ENCODE results near the gene PIK3C2G.

The PIK3C2G gene

DNA sequence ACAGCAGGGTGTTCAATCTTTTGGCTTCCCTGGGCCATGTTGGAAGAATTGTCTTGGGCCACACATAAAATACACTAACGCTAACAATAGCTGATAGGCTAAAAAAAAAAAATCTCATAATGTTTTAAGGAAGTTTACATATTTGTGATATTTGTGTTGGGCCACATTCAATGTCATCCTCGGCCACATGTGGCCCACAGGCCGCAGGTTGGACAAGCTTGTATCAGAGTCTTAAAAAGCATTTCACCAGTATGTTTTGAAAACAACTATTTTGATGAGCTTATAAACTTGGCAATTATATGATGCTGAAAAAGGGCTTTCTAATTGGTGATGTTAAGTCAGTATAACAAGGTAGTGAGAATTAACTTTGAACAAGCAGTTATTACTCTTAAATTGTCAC, 78.9 kb downstream of the PIK3C2G start:
- no peak for DNase-seq (ENCODE audit: low read depth in 2 of 2)

DNA sequence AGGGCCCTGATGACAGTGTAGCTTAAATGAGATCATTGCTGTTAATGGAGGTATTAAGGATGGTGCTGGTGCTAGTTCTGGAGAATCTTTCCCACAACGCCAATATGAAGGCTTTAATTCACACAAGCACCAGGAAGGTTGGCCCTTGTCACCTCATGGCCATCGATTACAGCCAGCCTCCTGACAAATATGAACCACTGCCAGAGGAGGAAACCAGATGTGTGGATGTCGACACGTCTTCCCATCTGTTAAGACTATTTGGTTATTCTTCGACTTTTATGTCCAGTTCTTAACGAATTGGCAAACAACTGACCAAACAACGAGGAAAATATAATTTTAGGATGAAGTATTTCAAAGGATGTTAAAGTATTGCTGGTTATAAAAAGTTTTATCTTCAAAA, 79.5 kb downstream of the PIK3C2G start:
- no peak for DNase-seq (ENCODE audit: low read depth in 2 of 2)

DNA sequence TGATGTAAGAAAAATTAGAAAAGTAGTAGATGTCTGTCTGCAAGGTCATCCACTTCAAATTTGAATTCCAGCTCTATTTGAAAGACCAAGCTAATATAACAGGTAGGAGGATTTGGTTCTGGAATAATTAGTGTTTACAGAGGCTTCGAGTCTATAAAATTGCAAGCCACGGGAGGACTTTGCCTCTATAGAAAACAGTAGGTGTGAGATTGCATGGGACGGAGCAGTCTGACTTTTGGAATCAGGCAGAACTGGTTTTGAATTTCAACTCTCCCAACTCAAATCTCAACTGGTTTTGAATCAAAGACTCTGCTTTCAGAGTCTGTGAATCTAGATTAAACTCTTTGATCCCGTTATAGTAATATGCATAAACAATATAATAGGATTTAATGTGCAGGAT, 82.4 kb downstream of the PIK3C2G start:
- no peak for DNase-seq (ENCODE audit: low read depth in 2 of 2)

DNA sequence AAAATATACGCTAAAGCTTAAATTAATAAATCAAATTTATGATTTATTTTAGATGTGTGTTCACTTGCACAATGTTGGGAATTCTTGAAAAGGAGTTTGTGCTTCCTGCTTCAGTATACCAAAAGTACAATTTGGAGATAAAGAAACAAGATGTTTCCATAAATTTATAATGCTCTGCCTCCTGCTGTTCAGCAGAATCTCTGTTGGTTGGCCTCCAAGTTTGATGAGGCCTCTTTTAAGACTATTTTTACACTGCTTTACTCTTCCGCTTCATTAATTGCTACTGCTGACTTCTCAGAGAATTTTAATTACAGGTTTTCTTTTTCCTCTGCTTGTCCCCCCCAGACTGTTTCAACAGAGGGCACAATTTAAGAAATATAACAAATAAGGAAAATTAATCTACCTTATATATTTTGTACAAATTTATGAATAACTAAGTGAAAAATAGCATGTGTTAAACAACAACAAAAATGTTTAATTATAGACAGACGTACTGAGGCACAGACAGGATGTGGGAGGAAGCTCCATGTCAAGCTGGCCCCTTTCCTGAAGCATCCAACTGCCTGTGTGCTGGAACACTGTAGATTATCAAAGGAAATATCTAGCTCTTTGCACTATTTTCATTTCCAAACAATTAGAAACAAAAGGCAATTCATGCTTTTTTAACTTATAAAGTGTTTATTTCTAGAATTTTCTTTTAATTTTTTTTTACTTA, 83.9 kb downstream of the PIK3C2G start:
- no peak for DNase-seq (ENCODE audit: low read depth in 2 of 2)

DNA sequence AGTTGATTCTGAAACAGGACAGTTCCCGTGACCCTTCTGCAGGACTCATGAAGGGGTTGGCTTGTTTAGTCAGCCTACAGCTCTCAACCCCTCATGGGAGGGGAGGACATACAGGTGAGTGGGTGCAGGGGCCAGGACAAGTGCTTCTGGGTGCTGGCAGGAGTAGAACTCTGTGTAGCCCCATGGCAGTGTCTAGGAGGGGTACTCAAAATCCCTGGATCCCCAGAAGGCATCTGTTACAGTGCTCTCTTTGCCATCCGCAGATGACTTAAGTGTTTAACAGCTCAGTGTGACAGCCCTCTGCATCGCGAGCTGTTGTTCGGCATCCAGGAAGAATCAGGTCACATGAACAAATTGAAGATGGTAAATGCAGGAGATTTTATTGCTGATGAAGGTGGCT, 91.0 kb downstream of the PIK3C2G start:
- DNase-seq (ENCODE audit: low read depth in 2 of 2): no peak

DNA sequence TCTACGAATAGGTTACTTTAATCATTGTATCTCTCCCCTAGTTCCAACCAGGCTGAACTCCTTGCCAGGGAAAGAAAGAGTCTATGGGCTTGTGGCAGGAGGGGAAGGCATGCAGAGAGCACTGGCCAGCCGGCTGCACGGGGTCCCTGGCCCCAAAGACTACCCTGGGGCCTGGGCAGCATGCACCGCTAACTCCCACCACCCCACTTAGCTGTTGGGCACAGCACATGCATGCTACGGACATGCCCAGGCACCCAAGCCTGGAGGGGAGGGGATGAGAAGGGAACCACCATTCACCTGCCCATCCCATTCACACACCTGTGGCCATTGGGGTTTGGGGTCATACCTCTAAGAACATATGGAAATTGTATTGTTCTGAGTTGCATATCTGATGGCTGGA, 94.1 kb downstream of the PIK3C2G start:
- DNase-seq (ENCODE audit: low read depth in 2 of 2): no peak

DNA sequence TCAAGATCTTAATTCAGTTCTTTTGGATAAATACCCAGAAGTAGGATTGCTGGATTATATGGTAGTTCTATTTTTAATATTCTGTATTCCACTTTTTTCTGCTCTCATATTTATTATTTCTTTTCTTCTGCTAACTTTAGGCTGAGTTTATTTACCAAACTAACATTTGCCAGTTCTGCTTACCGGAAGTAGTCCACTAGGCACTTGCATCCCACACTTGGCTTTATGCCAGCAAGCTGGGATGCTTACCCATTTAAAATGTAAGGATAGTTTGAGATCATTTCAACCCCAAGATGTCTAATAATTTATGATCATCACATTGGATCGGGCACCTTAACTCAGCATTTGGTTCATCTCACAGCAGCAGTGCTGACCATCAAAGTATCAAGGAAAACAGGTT, 96.8 kb downstream of the PIK3C2G start:
- DNase-seq (ENCODE audit: low read depth in 2 of 2): no peak

DNA sequence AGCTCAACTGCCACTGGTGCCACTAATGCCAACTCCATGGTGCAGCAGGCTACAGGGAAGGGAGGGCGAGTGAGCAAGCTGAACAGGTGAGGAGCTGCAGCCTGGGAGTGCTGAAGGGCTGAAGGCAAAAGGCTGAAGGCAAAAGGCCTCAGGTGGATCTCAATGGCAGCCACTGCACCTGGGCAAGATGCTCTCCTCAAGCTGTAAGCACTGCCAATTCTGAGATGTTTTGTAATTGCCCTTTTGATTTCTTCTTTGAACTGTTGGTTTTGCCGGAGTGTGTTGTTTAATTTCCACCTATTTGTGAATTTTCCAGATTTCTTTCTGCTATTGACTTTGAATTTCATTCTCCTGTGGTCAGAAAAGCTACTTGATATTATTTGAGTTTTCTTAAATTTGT, 97.6 kb downstream of the PIK3C2G start:
- DNase-seq (ENCODE audit: low read depth in 2 of 2): no peak

DNA sequence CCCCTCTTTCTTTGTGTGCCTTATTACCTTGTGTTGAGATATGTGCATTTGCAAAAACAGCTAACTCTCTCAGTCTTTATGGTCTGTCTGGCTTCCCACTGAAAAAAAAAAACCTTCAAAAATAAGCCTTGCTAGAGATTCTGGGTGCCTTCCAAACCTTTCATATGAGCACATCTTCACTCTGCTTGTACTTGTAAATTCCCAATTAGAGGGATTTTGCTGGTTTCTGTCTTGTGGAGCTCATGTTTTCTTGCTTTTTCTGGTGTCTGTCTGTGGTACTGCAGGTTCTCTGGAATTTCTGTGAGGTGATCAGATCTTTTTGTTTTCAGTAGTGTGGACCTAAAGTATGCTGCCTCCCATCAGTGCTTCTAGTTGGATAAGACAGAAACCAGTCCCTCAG, 100.1 kb downstream of the PIK3C2G start:
- no peak for DNase-seq (ENCODE audit: low read depth in 2 of 2)

DNA sequence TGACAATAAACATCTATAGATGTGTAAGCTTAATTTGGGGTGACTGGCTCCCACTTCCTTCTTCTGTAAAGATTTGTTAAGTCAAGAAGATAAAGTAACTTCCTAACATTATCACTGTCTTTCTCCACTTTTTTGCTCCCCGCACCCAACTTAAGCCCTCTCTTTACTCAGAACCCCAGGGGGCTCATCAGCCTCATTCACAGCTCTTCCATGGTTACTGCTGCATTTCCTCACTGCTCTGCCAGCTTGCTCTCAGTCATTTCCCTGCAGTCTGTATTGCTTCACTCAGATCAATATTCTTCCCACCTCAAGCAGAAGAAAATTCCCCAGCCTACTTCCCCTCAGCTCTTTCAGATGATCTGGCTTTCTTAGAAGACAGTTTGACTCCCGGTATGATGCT, 102.0 kb downstream of the PIK3C2G start:
- no peak for DNase-seq (ENCODE audit: low read depth in 2 of 2)

DNA sequence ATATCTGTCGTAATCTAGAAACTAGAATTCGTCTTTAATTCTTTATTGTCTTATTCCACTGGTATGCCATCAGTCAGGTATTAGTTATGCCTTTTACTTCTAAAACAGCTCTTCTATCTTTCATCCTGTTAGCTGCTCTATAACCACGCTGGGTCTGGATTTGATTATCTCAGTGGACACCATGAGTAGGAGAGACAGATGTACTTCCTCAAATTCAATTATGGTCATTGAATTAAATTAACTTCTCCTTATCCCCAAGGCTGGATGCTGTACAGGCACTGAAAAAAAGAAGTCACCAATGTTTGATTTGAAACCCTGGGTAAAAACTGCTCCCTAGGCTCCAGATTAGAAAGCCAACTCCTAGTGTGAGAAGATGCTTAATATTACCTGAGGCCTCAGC, 107.3 kb downstream of the PIK3C2G start:
- DNase-seq (ENCODE audit: low read depth in 2 of 2): no peak

DNA sequence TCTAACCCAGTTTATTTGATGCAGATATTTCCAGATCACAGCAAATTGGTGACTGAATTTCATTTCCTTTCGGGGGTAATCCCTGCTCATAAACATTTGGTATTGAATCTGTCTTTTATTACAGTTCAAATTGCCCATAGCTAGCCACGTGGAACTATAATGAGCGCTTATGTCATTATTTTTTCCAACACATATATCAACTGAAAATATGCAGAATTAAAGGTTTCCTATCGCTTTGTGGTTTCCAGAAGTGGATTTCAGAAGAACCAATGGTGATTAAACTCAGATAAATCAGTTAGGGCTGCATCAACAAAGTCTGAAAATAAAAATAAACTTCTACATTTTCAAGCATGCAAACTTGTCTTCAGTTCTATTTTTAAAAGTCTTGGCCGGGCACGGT, 111.9 kb downstream of the PIK3C2G start:
- DNase-seq (ENCODE audit: low read depth in 2 of 2): no peak

DNA sequence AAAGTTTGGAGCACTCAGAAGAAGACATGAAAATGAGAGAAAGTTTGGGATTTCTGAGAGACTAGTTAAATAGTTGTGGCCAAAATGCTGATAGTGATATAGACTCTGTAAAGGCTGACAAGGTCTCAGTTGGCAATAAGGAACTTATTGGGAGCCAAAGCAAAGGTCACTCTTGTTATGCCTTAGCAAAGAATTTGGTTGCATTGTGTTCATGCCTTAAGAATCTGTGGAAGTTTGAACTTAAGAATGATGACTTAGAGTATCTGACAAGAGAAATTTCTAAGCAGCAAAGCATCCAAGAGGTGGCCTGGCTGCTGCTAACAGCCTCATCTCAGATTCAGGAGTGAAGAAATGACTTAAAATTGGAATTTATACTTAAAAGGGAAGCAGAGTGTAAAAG, 113.8 kb downstream of the PIK3C2G start:
- no peak for DNase-seq (ENCODE audit: low read depth in 2 of 2)

DNA sequence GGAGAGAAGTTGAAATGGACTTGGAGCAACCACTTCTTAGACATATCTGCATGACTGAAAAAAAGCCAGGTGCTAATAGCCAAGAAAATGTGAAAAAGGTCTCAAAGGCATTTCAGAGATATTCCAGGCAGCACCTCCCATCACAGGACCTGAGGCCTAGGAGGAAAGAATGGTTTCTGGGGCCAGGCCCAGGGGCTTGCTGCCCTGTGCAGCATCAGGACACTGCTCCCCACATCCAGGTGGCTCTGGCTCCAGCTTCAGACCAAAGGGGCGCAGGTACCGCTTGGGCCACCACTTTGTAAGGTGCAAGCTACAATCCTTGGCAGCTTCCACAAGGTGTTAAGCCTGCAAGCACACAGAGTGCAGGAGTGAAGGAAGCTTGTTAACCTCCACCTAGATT, 114.3 kb downstream of the PIK3C2G start:
- no peak for DNase-seq (ENCODE audit: low read depth in 2 of 2)

DNA sequence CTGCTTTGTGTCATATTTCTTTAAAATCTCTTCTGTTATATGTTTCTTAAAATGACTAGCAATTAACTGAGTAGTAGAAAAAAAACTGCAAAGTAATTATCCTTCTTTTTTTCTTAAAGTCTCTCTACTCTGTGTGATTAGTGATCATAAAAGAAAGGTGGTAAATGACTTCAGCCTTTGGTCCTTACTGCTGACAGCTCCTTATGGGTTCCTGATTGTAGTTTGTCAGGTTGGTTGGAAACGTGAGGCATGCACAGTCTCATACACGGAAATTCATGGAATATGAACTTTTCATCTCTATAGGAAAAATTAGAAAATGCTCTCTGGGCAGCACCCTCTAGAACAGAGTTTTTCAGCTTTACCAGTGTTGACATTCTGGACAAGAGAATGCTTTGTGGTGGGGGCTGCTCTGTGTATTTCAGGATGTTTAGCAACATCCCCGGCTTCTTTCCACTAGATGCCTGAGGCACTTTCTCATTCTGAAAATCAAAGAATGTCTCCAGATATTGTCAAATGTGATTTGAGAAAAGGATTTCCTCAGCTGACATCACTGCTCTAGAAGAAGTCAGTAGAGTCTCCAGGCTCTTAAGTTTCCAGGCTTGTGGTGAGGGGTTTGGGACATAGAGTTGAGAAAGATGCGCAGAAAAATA, 121.0 kb downstream of the PIK3C2G start:
- DNase-seq (ENCODE audit: low read depth in 2 of 2): no peak

DNA sequence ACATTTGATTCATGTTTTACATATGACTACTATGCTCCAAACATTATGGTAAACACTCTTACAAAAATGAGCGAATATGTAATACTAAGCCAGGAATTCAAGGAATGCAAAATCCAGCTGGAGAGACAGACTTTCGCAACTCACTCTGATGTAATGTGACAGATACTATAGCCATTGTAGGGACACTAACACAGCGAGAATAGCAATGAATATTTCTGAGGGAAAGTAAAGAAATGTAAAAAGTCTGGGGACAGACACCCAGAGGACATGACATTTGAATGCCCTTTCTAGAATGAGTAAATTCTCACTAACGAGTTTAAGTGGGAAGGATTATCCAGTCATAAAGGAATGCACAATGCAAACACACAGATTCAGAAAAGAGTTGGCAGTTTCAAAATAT, 121.9 kb downstream of the PIK3C2G start:
- no peak for DNase-seq (ENCODE audit: low read depth in 2 of 2)

DNA sequence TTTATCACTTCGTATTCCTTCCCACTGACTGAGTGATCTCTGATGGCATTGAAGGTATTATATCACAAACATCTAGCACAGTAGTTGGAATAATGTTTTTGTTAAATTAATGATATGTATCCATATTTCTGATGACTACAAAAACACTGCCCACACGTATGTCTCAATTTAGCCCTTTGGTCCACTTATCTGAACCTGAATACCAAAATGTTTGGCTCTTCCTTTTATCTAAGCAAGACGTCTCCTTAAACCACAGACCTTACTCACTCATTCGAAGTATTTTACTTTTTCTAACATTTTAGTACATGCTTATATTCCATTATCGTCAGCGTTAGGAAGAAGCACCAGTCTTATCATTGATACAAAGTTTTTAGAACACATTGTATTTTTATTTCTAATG, 126.4 kb downstream of the PIK3C2G start:
- DNase-seq (ENCODE audit: low read depth in 2 of 2): no peak

DNA sequence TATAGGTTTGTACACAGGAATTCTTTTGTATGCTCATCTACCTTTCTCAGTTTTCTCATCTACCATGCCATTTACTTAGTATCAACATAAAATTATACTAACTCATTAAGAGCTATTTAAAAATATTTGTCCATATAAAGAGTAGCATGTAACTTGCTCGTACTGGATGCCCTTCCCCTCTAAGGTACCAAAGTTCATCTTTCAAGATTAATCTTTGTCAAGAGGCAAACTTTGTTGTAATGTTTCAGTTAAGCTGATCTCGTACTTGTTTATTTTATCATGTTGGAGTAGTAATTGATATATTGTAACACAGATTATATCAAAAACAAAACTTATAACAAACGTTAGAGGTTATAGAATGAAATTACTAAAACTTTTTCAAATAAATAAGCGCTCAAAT, 128.5 kb downstream of the PIK3C2G start:
- no peak for DNase-seq (ENCODE audit: low read depth in 2 of 2)

DNA sequence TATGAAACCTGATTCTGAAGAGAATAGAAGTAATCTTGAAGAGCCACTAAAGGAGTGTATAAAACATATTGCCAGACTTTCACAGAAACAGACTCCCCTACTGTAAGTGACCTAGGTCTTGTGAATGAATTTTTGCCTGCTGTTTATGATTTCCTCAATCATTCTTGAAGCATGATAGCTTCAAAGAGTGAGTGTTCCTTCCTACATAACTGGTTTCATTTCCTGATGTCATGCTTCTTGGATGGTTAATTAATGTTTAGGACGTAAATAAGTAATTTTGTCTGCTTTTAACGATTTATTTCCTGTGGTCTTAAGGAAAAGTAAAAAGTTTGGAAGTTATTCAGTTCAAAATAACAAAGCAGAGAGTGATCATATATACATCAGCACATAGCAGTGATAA, 129.8 kb downstream of the PIK3C2G start:
- DNase-seq (ENCODE audit: low read depth in 2 of 2): no peak

DNA sequence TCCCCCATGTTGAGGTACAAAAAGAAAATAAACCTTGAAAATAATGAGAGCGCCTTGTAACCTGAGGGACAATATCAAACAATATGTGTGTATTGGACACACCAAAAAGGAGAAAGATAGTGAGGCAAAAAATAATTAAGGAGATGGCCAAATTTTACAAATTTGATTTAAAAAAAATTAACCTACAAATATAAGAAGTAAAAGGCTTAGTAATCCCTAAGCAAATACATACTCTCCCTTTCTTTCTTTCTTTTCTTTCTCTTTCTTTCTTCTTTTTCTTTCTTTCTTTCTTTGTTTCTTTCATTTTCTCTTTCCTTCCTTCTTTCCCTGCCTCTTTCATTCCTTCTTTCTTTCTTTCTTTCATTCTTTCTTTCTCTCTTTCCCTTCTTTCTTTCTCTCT, 133.4 kb downstream of the PIK3C2G start:
- no peak for DNase-seq (ENCODE audit: low read depth in 2 of 2)

DNA sequence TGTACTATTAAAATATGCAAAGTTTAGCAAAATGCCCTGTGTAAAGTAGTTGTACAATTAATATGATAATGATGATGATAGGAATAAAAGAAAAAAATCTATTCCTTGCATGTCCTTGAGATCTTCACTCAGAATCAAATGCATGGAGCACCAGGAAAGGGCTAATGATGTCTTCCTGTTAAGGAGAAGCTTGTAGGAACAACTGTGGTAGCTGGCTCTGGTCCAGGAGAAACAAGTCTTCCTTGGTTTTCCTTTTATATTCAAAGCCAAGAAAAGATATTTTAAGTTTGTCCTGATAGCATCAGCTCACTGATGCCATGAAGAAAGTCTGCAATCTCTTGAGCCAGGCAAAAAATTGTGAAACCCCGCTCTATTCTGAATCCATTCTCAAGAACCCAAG, 138.9 kb downstream of the PIK3C2G start:
- no peak for DNase-seq (ENCODE audit: low read depth in 2 of 2)

DNA sequence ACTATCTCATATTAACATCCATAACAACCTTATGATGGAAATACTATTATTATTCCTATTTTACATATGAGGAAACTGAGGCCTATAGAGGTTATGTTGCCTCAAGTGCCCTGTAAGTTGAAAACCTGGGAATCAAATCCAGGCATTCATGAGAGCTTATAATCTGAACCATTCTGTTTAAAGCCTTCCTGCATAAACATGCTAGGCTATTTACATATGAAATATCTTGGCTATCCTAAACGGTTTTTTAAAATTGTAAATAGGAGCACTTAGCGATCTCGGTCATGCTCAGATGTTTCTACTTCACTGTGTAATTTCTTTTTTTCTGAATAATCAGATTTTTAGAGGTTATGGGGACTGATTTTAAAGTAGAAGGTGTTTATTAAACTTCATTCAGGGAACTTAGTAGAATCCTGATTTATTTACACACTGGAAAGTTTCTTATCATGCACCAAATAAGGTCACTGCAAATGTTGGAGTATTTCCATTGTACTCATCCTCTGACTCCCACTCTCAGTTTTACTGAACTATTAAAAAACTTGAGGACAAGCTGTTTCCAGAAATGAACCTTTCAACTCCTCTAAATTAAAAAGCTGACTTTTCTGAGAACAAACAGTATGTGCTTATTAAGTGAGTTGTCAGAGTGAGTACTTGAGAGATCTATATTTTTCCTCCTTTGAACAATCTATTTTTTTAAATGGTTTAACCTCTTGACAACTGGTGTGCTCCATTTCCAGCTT, 141.7 kb downstream of the PIK3C2G start:
- no peak for DNase-seq (ENCODE audit: low read depth in 2 of 2)

DNA sequence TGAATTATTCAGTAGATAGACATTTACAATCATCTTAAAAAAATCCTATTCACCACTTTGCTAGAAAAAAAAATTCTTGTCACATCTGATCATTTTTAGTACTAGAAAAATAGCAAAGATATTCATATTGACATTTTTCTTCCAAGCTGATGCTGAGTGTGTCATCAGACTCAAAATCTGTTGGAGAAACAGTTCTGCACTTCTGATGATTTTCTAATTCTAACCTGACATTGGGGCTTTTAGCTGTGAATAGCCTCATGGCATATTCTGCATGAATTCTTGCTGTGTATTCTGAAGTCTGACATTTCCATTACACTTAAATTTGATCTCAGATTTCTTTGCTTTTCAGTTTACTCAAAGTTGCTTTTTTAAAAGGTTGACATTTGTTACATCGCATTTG, 150.1 kb downstream of the PIK3C2G start:
- no peak for DNase-seq (ENCODE audit: low read depth in 2 of 2)

Measured in stimulated activated CD8-positive, alpha-beta memory T cell treated with anti-CD3 and anti-CD28 coated beads, Interleukin-7, amount 100 ng/mL, for 1 hour (primary cell).